GM19438 (cell line): Measurements from ENCODE around the gene PRR36.
"Not testable (repeated sequence)": the region's sequence is repeated elsewhere in the genome, so short reads cannot be mapped to it uniquely, and the experiment has no call there.

Source experiments
- ATAC-seq: cut with Tn5 transposase; IDR thresholded peaks from one replicate; pipeline ENCODE4 v1.9.1; 2021; ENCODE audit warnings: low read depth; ENCODE audit not compliant: unreplicated experiment

Gene PRR36

GRCh38 chr19:7874076-7874896 is at the start of gene PRR36:
TSS of gene PRR36 (minus strand) at chr19:7874390. CDS start at chr19:7873689, 701 bp downstream.
- no peak for ATAC-seq

- ATAC-seq = no peak
Observed at GRCh38 chr19:7923295-7924191, 49.4 kb upstream of the PRR36 start.

GRCh38 chr19:7922836-7923195 is 48.6 kb upstream of the PRR36 start:
- ATAC-seq = no peak

GRCh38 chr19:7921967-7922835 is 48.0 kb upstream of the PRR36 start:
- ATAC-seq = no peak

GRCh38 chr19:7921302-7921966 is 47.2 kb upstream of the PRR36 start:
- ATAC-seq = no peak

GRCh38 chr19:7920519-7921301 is 46.5 kb upstream of the PRR36 start:
- ATAC-seq = peak; percentile 33

GRCh38 chr19:7919610-7920518 is 45.7 kb upstream of the PRR36 start, which contains the start of gene SNAPC2:
TSS of gene SNAPC2 (plus strand) at chr19:7920338. CDS start at chr19:7920367, 29 bp downstream.
- ATAC-seq = peak; percentile 61

GRCh38 chr19:7918615-7919421 is 44.6 kb upstream of the PRR36 start:
- no peak for ATAC-seq

- not testable (repeated sequence) for ATAC-seq
Observed at GRCh38 chr19:7918062-7918614, 43.9 kb upstream of the PRR36 start.

GRCh38 chr19:7917267-7918061 is 43.3 kb upstream of the PRR36 start:
- ATAC-seq = no peak

GRCh38 chr19:7916955-7917266 is 42.7 kb upstream of the PRR36 start:
- no peak for ATAC-seq

GRCh38 chr19:7916103-7916954 is 42.1 kb upstream of the PRR36 start:
- ATAC-seq = no peak

- no peak for ATAC-seq
Observed at GRCh38 chr19:7915250-7916102, 41.3 kb upstream of the PRR36 start.

GRCh38 chr19:7914598-7915045 is 40.4 kb upstream of the PRR36 start, which contains the start of gene TGFBR3L:
TSS of gene TGFBR3L (plus strand) at chr19:7914830.
- no peak for ATAC-seq
